Stimulated activated naive CD8-positive, alpha-beta T cell treated with anti-CD3 and anti-CD28 coated beads, Interleukin-15, amount 100 ng/mL, for 72 hours (primary cell): ENCODE results near the gene GRM1.
A peak's percentile ranks its signal among the peaks of the same experiment; 100 is the strongest.

Experiments used
- ATAC-seq: fragments of 150-1000 bp; cut with Tn5 transposase; 2 replicates; pipeline ENCODE4 v1.10.0; 2021; ENCODE audit warnings: mild to moderate bottlenecking, moderate library complexity
- DNase-seq, 2 donors: peaks; one replicate each; pipeline ENCODE4 v3.0.0; 2021 to 2022
- H3K27ac Mint-ChIP-seq, 2 donors: one replicate each; pipeline ENCODE4 v1.8.0; 2022; ENCODE audit warnings: mild to moderate bottlenecking in 2 of 2, mixed read lengths in 2 of 2, moderate library complexity in 2 of 2
- H3K27me3 Mint-ChIP-seq: one replicate; pipeline ENCODE4 v1.8.0; 2022; ENCODE audit warnings: mixed read lengths
- H3K4me1 Mint-ChIP-seq: one replicate; pipeline ENCODE4 v1.8.0; 2022; ENCODE audit warnings: mild to moderate bottlenecking, mixed read lengths
- H3K4me3 Mint-ChIP-seq, 2 donors: one replicate each; pipeline ENCODE4 v1.8.0; 2022; ENCODE audit warnings: mild to moderate bottlenecking in 2 of 2, mixed read lengths in 2 of 2, moderate library complexity in 1 of 2
- H3K9me3 Mint-ChIP-seq, 2 donors: one replicate each; pipeline ENCODE4 v1.8.0; 2022; ENCODE audit warnings: mixed read lengths in 2 of 2

GRM1 gene

GRCh38 chr6:146135167-146135566 lies 106.3 kb downstream of the GRM1 start:
- Mint-ChIP-seq H3K27me3 (no peaks in the 10 kb centered on the region), H3K4me1 (no peaks in the 10 kb centered on the region), H3K4me3 (no peak overlapping the region), H3K27ac (no peak overlapping the region), H3K9me3 (peaks cover 0 to 22% of the 10 kb centered on the region in 2 donors)
- no peak for DNase-seq
- no peak for ATAC-seq

DNA sequence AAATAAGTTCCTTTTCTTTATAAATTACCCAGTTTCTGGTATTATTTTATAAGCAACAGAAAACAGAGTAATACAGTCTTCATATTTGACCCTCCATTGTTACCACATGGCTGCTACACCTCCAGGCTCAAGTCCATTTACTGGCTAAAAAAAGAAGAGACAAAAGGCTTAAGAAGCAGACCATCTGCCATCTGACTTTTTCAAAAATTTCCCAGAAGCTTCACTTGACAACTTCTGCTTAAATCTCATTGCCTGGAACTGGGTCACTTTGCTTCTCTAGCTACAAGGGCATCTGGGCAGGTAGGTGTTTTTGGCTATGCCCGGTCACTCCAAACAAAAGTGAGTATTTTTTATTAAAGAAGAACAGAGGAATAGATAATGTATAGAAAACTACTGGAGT lies 118.0 kb downstream of the GRM1 start:
- ATAC-seq (no peak), DNase-seq (no peak)
- H3K27ac Mint-ChIP-seq, result no peak overlapping the region
- H3K9me3 Mint-ChIP-seq, result no peaks in the 10 kb centered on the region
- H3K27me3 Mint-ChIP-seq, result no peaks in the 10 kb centered on the region
- H3K4me3 Mint-ChIP-seq, result no peak overlapping the region
- H3K4me1 Mint-ChIP-seq, result no peaks in the 10 kb centered on the region

DNA sequence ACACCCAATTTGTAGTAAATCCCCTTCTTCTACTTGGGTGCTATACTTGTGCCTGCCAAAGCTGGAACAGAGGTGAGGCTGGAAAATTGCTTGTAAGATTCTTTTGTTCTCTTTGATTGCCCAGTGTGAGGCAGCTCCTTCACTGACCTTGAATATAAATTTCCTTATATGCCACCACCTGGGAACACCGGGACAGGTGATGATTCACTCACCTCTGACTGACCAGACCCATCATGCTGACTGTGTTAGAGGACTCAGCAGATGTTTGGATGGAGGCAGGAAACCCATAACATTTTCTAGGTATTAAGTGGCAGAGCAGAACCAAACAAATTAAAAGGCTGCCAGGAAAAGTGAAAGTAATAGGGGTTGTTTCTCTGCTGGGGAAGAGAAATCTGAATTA lies 120.9 kb downstream of the GRM1 start:
- Mint-ChIP-seq H3K4me3 (no peak overlapping the region), H3K27me3 (peaks cover 8% of the 10 kb centered on the region), H3K27ac (peak overlapping the region in 1 of 2 donors; percentile 34), H3K4me1 (no peaks in the 10 kb centered on the region), H3K9me3 (no peaks in the 10 kb centered on the region)
- DNase-seq (no peak), ATAC-seq (no peak)

- ATAC-seq, result no peak
- H3K4me3 Mint-ChIP-seq, result no peak overlapping the region
- H3K9me3 Mint-ChIP-seq, result no peaks in the 10 kb centered on the region
- peaks cover 8% of the 10 kb centered on the region for H3K27me3 Mint-ChIP-seq
- H3K27ac Mint-ChIP-seq, result no peak overlapping the region
- no peak for DNase-seq
- no peaks in the 10 kb centered on the region for H3K4me1 Mint-ChIP-seq
Observed at GRCh38 chr6:146153040-146153758, 124.3 kb downstream of the GRM1 start.

DNA sequence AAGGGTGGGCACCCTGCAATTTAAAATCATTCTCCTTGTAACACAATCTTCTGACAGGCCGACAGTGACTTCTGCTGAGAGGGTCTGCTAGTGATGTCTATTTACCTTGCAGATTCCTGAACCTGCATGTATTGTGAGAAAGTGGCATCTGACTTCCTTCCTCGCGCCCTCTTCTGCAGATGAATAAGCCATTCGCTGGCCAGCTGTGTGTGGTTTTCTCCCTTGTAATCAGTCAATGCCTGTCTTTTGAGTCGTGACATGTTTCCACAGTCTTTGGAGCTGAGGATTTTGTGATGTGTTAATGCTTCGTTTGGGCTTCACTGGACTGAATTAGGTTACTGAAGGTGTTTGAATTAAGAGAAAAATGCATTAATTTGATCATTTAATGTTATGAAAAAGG lies 125.3 kb downstream of the GRM1 start:
- DNase-seq, result no peak

GRCh38 chr6:146161664-146162063 lies 132.8 kb downstream of the GRM1 start:
- Mint-ChIP-seq H3K9me3 (no peaks in the 10 kb centered on the region), H3K27me3 (no peaks in the 10 kb centered on the region), H3K27ac (no peak overlapping the region), H3K4me3 (no peak overlapping the region), H3K4me1 (no peaks in the 10 kb centered on the region)
- no peak for DNase-seq
- ATAC-seq, result no peak

More for the DNA sequence above, 125.3 kb downstream of the GRM1 start:
- Mint-ChIP-seq H3K4me3 (no peak overlapping the region), H3K9me3 (no peaks in the 10 kb centered on the region), H3K4me1 (no peaks in the 10 kb centered on the region), H3K27me3 (peaks cover 8% of the 10 kb centered on the region), H3K27ac (no peak overlapping the region)
- no peak for ATAC-seq

DNA sequence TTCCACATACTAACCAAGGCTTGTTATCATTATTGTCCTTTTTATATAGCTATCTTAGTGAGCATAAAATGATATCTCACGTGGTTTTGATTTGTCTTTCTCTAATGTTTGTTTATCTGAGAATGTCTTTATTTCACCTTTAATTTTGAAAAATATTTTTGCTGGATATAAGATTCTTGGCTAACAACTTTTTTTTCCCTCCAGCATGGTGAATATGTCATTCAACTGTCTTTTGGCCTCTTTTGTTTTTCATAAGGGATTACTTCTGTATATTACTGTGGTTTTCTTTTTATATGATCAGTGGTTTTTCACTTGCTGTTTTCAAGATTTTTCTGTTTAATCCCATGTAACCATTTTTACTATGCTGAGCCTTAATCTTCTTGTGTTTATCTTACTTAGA lies 141.0 kb downstream of the GRM1 start:
- Mint-ChIP-seq H3K27me3 (no peaks in the 10 kb centered on the region), H3K27ac (no peak overlapping the region), H3K4me1 (no peaks in the 10 kb centered on the region), H3K9me3 (peaks cover 7 to 9% of the 10 kb centered on the region in 2 donors), H3K4me3 (no peak overlapping the region)
- ATAC-seq (no peak), DNase-seq (no peak)

GRCh38 chr6:146177785-146178184 lies 148.9 kb downstream of the GRM1 start:
- H3K27me3 Mint-ChIP-seq, result no peaks in the 10 kb centered on the region
- DNase-seq (no peak), ATAC-seq (no peak)
- no peak overlapping the region for H3K27ac Mint-ChIP-seq
- no peak overlapping the region for H3K4me3 Mint-ChIP-seq
- H3K4me1 Mint-ChIP-seq, result no peaks in the 10 kb centered on the region
- peaks cover 0 to 2% of the 10 kb centered on the region in 2 donors for H3K9me3 Mint-ChIP-seq

GRCh38 chr6:146183831-146184230 lies 155.0 kb downstream of the GRM1 start:
- Mint-ChIP-seq H3K4me1 (no peaks in the 10 kb centered on the region), H3K9me3 (no peaks in the 10 kb centered on the region), H3K27me3 (no peaks in the 10 kb centered on the region), H3K27ac (no peak overlapping the region), H3K4me3 (no peak overlapping the region)
- no peak for ATAC-seq
- no peak for DNase-seq

GRCh38 chr6:146184701-146185100 lies 155.8 kb downstream of the GRM1 start:
- Mint-ChIP-seq H3K4me1 (no peaks in the 10 kb centered on the region), H3K27ac (no peak overlapping the region), H3K27me3 (no peaks in the 10 kb centered on the region), H3K4me3 (no peak overlapping the region), H3K9me3 (no peaks in the 10 kb centered on the region)
- ATAC-seq (no peak), DNase-seq (no peak)

DNA sequence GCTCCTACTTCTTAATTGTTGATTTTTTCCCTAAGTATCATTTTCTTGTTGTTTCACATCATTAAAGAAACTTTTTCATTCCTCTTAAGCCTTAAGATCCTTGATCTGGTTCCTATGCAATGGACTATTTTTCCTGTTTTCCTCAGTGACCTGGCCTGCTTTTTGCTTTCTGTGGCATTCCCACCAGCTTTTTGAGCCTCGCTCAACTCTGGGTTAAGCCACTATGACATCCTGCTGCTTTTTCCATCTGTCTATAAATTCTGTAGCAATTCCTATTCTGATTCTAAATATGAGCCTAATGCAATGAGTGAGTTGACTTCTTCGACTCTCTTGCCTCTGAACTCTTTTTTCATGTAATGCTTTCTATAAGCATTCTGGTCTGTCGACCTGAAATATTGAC lies 160.3 kb downstream of the GRM1 start:
- peaks cover 1 to 2% of the 10 kb centered on the region in 2 donors for H3K9me3 Mint-ChIP-seq
- H3K27me3 Mint-ChIP-seq, result peaks cover 10% of the 10 kb centered on the region
- DNase-seq (no peak), ATAC-seq (no peak)
- H3K4me3 Mint-ChIP-seq, result no peak overlapping the region
- no peak overlapping the region for H3K27ac Mint-ChIP-seq
- H3K4me1 Mint-ChIP-seq, result no peaks in the 10 kb centered on the region

GRCh38 chr6:146190581-146190980 lies 161.7 kb downstream of the GRM1 start:
- no peak overlapping the region for H3K27ac Mint-ChIP-seq
- DNase-seq, result no peak
- no peaks in the 10 kb centered on the region for H3K4me1 Mint-ChIP-seq
- peaks cover 14% of the 10 kb centered on the region for H3K27me3 Mint-ChIP-seq
- ATAC-seq, result no peak
- peaks cover 7% of the 10 kb centered on the region in 2 donors for H3K9me3 Mint-ChIP-seq
- no peak overlapping the region for H3K4me3 Mint-ChIP-seq

- H3K4me3 Mint-ChIP-seq, result no peak overlapping the region
- no peak overlapping the region for H3K27ac Mint-ChIP-seq
- H3K4me1 Mint-ChIP-seq, result no peaks in the 10 kb centered on the region
- peaks cover 7% of the 10 kb centered on the region in 2 donors for H3K9me3 Mint-ChIP-seq
- H3K27me3 Mint-ChIP-seq, result peaks cover 14% of the 10 kb centered on the region
- DNase-seq (no peak), ATAC-seq (no peak)
Observed at GRCh38 chr6:146191166-146191565, 162.3 kb downstream of the GRM1 start.

DNA sequence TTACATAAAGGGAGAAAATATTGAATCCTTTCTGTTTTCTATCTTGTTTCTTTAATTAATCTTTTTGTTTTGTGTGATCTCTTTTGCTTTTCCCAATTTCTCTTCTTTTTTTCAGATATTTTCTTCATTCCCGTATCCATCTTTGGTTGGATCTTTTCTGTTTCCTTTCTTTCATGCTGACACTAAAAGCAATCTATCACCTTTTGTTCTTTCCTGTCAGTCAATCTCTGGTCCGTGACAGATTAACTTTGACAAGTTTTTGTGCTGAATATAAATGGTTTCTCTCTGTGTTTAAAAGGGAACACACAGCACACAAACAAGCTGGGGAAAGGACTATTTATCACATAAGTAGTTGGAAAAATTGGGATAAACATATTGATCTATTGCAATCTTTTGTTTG lies 162.8 kb downstream of the GRM1 start:
- peaks cover 7% of the 10 kb centered on the region in 2 donors for H3K9me3 Mint-ChIP-seq
- no peak for DNase-seq
- no peak overlapping the region for H3K4me3 Mint-ChIP-seq
- H3K4me1 Mint-ChIP-seq, result no peaks in the 10 kb centered on the region
- peaks cover 14% of the 10 kb centered on the region for H3K27me3 Mint-ChIP-seq
- H3K27ac Mint-ChIP-seq, result no peak overlapping the region
- ATAC-seq, result no peak

- ATAC-seq, result no peak
- no peaks in the 10 kb centered on the region for H3K4me1 Mint-ChIP-seq
- DNase-seq, result no peak
- H3K9me3 Mint-ChIP-seq, result peaks cover 7% of the 10 kb centered on the region in 2 donors
- peaks cover 14% of the 10 kb centered on the region for H3K27me3 Mint-ChIP-seq
- H3K4me3 Mint-ChIP-seq, result no peak overlapping the region
- no peak overlapping the region for H3K27ac Mint-ChIP-seq
Observed at GRCh38 chr6:146194434-146194833, 165.6 kb downstream of the GRM1 start.

DNA sequence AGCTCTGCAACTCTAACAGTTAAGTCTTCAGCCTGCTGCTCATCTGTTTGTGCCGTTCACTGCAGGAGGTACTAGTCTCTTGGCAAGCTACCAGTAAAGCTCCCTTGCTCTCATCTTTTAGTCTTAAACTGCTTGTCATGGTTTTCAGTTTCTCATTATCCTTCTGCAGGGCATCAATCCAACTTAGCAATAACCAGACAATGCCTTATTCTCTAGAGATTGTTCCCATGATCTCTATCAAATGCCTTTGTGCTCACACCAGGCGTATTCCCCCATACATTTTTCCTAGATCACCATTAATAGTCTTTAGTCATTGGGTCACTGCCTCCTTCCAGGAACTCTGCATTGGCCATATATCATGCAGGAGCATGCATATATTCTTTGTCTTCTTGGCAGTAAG lies 171.3 kb downstream of the GRM1 start:
- ATAC-seq (no peak), DNase-seq (no peak)
- H3K27ac Mint-ChIP-seq, result no peak overlapping the region
- no peak overlapping the region for H3K4me3 Mint-ChIP-seq
- no peaks in the 10 kb centered on the region for H3K4me1 Mint-ChIP-seq
- H3K27me3 Mint-ChIP-seq, result no peaks in the 10 kb centered on the region
- H3K9me3 Mint-ChIP-seq, result no peaks in the 10 kb centered on the region

DNA sequence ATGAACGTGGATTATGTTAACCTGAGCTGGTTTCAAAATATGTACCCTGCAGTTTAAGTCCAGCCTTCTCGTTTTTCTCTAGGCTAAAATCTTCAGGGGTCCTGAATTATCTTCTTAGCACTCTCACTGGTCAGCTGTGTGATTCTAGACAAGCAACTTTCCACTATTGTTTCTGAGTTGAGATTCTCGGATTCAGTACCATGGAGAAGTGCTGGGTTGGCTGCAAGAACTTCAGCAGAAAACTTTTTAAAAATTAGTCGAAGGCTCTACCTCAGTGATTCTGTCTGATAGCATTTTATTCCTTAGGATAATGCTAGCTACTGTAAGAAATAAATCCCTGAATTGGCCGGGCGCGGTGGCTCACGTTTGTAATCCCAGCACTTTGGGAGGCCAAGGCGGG lies 173.7 kb downstream of the GRM1 start:
- DNase-seq (no peak), ATAC-seq (no peak)
- H3K9me3 Mint-ChIP-seq, result no peaks in the 10 kb centered on the region
- H3K27ac Mint-ChIP-seq, result no peak overlapping the region
- no peak overlapping the region for H3K4me3 Mint-ChIP-seq
- H3K4me1 Mint-ChIP-seq, result no peaks in the 10 kb centered on the region
- no peaks in the 10 kb centered on the region for H3K27me3 Mint-ChIP-seq
